Measurements from ENCODE around the gene ZMYM4.

DNA sequence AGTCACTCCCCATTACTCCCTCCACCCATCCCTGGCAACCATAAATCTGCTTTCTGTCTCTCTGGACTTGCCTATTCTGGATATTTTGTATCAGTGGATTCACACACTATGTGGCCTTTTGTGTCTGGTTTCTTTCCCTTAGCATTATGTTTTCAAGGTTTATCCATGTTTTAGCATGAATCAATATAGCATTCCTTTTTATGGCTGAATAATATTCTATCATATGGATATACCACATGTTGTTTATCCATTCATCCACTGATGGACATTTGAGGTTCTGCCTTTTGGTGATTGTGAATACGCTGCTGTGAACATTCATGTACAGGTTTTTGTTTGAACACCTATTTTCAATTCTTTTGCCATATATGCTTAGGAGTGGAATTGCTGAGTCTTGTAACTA, 140.4 kb downstream of the ZMYM4 start:
- TF ChIP-seq, protein P1, sequence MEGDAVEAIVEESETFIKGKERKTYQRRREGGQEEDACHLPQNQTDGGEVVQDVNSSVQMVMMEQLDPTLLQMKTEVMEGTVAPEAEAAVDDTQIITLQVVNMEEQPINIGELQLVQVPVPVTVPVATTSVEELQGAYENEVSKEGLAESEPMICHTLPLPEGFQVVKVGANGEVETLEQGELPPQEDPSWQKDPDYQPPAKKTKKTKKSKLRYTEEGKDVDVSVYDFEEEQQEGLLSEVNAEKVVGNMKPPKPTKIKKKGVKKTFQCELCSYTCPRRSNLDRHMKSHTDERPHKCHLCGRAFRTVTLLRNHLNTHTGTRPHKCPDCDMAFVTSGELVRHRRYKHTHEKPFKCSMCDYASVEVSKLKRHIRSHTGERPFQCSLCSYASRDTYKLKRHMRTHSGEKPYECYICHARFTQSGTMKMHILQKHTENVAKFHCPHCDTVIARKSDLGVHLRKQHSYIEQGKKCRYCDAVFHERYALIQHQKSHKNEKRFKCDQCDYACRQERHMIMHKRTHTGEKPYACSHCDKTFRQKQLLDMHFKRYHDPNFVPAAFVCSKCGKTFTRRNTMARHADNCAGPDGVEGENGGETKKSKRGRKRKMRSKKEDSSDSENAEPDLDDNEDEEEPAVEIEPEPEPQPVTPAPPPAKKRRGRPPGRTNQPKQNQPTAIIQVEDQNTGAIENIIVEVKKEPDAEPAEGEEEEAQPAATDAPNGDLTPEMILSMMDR (conservative IDR thresholded peaks at IDR 0.05; ENCODE audit: low read length) = no peak
- no peak for TF ChIP-seq EZH2phosphoT487 (IDR thresholded peaks at IDR 0.05; ENCODE audit: borderline replicate concordance, low read depth, low read length)

Measured in OCI-LY7 (cell line).